ENCODE measurements around the gene SLC6A12.
A peak's percentile ranks its signal among the peaks of the same experiment; 100 is the strongest.
"Not testable (repeated sequence)": the region's sequence is repeated elsewhere in the genome, so short reads cannot be mapped to it uniquely, and the experiment has no call there.

SLC6A12 gene

DNA sequence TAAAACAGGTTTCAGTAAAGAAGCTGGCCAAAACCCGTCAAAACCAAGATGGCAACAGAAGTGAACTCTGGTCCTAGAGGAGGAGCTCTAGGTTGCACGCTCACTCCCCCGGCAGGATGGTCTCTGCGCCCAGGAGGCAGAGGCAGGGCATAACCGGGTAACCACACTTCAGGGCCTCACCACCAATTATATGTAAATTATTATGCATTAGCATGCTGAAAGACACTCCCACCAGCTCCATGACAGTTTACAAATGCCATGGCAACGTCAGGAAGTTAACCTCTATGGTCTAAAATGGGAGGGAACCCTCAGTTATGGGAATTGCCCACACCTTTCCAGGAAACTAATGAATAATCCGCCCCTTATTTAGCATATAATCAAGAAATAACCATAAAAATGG is 20.1 kb upstream of the SLC6A12 start:
- DNase-seq = no peak

DNA sequence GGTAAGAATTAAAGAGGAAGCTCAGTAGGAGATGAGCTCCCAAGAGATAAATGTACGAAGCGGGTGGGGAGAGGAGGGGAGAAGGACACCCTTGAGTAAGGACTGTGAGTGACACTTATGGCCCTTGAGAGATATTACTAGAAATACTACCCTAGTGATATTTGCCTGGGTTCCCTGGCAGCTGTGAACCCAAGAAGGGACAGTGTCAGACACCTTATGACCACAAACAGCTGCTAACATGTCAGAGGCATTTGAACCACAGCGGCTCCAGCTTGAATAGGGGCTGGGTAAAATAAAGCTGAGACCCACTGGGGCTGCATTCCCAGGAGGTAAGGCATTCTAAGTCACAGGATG is 19.6 kb upstream of the SLC6A12 start:
- no peak for DNase-seq

DNA sequence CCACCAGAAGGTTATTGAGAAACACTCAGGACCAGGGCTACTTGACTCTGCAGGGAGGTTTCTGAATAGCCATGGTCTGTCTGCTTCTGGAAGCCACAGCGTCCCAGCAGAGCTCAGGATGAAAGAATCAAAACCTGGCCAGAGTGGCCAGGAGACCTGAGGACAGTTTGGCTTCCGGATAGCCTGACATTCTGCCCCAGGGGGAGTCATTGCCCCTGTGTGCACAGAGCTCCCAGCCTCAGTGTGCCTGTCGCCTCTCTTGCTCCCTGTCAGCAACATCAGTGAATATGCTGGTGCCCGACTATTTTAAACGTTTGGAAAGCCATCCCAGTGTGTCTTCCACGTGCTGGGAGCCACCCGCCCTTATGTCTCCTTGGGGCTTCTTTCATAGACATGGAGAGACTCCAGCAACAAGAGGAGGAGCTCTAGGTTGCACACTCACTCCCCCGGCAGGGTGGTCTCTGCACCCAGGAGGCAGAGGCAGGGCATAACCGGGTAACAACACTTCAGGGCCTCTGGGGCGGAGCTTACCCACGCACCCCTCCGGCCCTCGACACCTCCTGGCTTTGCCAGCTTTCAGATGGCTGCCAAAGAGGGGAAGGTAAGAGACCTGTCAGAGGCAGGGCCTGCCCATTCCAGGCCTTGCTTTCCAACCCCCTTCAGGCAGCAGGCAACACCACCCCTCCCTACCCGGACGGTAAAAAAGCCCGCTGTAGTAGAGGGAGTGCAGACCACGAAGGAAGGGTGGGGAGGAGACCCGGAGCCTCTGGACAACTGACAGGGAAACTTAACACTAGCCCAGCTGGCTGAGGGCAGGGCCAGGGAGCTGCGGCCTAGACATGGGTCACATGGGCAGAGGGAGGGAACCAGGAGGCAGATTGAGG is 19.0 kb upstream of the SLC6A12 start:
- DNase-seq = no peak

DNA sequence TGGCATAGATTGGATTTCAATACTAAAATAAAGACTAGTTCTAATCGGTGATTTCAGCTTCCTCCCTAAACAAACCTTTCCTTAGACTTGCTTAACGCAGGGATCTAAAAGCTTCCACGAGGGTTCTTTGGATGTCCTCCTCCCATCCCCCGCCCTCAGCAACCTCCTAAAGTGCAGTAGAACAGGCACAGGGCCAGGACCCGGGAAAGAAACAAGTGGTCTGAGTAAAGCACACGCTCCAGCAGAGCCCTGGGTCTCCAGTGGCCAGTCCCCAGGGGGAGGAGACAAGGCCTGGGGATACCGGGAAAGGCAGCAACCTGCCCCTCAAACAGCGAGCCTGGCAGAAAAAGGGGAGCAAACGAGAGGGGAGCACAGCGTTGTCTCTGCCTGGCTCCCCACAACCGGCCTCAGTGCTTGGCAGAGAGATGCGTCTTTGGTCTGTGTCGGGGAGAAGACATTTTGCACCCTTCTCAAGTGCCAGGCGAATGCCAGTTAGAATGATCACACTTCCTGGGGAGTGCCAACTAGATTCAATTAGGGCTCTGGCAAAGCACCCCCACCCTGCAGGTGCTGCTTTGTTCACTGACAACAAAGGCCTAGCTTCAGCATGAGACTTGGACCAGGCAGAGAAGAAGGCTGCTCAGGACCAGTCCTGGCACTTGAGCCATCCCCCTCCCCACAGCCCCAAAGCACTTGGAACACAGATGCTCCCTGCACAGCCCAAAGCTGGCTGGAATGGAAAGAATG is 17.1 kb upstream of the SLC6A12 start:
- no peak for DNase-seq

DNA sequence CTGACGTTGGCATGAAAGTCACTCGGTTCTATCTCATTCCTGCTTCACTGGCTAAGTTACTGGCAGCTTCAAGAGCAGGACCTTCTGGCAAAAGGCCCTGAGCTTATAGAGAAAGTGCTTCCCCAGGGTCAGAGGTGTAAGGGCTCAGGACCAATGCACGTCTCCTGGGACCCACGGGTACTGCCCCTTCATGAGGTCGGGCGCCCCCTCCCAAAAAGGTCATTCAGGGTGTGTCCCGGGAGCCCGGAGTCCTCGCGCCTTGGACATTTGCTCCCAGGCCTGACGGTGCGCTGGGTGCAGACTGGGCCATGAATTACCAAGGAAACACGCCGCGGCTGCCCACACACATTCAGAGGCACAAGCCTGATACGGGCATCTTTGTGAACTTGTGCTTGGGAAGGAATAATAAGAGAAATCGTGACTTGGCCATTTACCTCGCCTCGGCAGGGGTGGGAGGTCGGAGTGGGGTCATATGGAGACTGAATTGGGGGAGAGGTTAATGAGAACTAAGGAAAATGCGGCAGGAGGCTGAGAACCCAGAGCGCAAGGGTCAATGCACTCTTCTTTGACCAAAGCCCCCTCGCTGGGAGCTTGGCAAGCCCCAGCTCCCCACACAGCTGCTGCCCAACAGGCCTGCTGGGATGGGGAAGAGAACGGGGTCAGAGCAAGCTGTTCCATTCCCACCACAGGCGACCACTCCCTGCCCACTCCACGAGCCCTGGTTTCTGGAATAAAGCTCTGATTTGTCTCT is 15.7 kb upstream of the SLC6A12 start:
- no peak for DNase-seq

DNA sequence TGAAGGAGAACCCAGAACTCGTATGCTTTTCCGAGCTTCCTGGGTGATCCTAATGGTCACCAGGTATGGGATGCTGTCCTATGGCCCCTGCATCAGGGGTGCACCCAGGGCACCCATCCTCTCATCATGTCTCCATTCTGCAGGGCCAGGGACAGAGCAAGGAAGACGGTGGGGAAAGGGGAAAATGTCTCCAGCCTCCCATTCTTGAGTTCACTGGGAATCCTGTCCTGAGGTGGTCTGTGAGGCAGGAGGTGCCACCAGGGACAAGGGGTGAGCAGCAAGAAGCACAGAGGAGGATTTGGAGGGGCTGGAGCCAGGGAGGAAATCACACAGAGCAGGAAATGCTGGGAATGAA is 14.9 kb upstream of the SLC6A12 start:
- no peak for DNase-seq

DNA sequence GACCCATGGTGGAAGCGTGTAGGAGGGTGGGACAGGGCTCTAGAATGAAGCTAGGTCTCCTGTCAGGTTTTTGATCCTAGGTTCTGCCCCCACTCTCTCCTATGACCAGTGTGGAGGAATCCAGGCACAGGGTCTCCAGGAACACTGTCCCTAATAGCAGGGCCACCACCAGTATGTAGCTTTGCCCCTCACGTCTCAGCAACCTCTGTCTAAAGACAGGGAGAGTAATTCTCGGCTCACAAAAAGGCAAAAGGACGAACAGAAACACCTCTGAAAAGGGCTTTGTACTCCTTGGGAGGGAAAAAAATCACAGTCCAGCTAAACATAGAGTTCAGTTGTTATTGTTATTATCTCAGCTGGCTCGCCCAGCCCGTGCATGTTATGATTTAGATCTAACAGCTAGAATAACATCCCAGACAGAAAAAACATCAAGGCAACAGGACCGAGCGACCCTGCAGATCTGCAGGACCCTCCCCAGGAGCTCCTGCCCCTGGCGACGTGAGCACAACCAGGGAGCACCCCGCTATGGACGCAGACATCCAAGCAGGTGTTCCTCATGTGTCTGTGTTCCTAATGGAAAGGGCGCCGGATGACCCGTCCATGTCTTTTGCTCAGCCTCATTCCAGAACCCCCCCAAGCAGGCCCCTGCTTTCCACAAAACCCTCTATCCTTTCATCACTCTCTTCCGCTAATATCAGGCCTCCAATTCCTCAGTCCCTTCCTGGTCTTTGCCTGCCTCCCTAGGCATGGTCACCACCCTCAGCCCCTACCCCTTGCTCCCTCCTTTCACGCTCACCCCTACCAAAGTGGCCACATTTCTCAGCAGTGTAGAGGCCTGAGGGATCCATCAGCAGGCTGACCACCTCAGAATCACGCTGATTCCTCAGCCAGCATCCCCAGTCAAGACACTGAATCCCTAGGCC is 14.2 kb upstream of the SLC6A12 start:
- DNase-seq = no peak

DNA sequence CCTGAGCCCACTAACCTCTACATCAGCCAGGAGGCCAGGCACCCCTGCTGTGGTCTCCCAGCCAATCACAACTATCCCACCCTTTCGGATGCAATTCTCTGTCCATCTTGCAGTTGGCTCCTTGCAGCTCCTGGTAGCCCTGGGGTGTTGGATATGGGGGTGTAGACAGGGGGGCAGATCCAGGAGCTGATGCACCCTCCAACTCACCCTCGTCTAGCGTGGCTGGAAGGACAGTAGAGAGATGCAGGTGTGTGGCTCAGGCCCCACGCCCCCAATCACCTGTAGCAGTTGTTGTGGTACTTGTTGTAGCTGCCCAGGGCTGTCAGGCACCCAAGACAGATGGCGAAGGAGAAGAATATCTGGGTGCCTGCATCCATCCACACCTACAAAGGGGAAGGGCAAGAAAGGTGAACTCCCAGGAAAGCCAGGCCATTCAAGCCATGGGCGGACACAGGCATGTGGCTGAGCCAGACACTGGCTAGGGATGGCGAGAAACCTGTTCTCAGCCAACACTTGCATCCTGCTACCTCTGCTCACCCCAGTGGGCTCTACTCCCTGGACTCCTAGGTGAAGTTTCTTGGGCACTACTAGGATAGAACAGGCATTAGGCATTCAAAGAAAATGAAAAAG is 13.4 kb upstream of the SLC6A12 start:
- DNase-seq = no peak

DNA sequence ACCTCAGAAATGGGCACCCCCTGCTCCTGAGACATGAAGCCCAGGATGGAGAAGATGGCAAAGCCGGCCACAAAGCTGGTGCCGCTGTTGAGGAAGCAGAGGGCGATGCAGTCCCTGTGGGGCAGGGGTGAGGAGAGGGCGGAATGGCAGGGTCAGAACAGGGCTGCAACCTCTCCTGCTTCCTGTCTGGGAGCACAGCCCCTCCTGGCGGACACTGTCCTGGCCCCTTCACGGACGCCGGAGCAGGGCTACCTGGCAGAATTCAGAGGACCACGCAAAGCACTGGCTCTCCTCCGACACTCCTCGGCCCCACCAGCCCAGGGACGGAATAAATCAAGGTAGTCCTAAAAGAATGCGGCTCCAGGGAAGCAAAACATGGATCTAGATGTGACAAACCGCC is 12.4 kb upstream of the SLC6A12 start:
- DNase-seq = no peak

DNA sequence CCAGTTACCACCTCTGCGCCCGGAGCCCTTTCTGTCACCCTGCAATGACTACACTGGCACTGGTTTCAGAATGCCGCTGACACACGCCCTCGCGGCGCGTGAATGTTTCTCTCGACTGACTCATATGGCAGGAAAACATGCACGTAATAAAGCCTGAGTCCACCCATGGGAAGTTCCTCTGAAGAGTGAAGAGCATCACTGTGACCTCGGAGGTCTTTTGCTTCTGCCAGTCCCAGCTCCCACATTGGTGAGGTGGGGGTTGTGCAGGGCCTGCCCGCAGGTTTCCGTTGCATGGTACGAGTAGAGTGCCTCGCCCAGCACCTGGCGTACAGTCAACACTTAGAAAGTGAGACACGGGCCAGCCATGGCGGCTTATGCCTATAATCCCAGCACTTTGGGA is 11.1 kb upstream of the SLC6A12 start:
- DNase-seq = no peak

DNA sequence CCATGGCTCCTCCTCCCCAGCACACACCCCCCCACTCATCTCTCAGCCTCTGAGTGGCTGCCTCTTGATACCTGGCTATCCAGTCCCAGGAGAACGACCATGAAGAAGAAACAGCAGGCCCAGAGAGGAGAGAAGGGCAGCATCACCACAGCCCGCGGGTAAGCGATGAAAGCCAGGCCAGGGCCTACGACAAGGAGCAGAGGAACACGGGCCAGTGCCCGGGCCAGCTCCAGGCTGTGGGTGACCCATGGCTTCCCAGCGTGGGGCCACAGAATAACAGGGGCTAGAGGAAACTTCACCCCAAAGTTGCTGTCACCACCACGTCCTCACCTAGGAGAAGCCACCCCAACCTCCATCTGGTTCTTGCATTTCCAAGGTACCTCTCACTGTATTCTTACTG is 10.4 kb upstream of the SLC6A12 start:
- DNase-seq = no peak

DNA sequence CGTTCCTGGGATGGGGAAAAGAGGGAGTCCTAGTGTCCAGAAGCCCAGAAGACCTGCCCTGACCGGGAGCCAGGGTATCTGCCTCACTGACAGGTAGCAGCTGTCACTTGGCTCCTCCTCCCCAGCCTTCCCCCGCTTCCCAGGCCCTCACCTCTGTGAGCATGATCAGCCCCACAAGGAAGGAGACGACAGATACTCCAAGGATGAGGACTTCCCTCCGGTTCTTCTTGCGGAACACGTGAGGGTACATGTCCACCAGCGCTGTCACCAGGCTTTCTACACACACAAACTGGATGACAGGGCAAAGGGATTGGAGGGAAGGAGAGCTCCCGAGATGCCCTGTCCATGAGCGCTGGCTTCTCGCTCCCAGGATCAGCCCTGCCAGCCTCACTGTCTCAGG is 9.9 kb upstream of the SLC6A12 start:
- DNase-seq = no peak

DNA sequence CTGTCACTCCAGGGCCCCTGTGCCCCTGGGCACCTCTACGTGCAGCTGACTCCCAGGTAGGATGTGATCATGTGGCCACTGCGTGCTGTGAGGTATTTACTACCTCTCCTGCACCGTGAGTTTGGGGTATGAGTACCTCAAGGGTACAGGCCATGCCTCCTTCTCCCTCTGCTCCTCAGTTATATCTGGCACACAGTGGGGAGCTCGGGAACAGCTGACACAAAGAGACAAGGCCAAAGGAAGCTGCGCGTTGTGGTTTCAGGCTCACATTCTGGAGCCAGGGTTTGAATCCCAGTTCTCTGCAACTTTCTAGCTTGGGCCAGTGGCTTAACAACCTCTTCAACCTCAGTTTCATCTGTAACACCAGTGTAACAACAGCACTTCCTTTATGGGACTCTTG is 7.8 kb upstream of the SLC6A12 start:
- no peak for DNase-seq

DNA sequence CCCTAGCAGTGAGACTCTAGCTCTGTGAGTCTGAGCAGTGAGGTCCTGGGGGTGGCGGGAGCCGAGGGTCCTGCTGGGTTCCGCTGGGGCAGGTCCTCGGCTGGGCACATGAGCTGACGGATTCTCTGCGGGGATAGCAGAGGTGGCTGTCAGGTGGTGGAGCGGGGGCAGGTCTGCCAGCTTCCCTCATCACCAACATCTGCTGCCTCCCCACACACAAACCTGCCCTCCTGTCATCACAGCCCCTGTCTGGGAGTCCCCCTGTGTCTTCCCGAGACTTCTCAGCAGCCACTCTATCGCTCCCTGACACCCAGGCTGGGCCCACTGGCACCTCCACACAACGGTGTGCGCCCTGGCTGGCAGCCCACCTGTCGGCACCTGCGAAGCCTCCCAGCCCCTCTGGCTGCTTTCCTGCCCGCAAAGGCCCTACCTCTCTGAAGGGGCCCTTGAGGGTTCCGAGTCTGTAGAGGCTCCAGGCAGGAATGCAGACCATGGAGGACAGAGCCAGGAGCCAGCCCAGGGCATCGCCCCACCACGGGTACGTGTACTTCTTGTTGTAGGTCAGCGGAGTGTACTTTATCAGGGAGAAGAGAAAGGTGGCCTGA is 7.1 kb upstream of the SLC6A12 start:
- DNase-seq = no peak

DNA sequence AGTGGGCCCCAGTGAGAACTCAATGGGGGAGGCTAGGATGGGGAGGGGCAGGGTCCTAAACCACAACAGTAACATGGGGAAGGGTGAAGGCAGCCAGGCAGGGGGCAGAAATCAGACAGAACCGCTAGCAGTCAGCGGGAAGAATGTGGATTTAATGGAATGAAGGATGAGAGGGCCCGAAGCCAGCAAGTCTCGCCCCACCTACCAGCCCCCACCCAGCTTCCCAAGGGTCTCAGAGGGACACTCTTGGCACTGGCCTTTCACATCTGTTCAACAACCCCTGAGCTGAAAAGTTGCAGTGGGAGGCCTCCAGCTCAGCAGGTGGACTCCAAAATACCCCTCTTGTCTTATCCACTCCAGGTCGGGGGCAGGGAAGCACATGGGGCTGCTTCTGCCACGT is 6.5 kb upstream of the SLC6A12 start:
- DNase-seq = no peak

DNA sequence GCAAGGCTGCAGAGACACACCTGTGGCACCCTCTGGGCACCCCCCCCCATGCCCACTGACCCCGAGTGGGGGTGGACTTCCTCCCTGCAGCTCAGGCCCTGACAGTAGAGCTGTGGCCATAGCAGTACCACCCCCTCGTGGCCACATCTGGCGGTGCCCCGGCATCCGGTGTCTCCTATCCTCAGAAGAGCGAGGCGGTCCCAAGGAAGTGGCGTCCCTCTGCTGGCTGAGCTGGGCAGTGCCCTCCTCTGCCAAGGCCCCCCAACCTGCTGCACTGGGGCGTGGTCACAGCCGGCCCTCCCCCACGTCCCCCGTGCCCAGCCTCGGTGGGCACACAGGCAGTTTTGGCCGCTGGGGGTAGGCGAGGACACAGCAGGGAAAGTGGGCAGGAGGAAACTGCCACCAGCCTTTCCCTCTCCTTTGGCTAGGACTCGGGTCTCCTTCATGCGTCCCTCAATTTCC is 6.0 kb upstream of the SLC6A12 start:
- peak; percentile 46 for DNase-seq

DNA sequence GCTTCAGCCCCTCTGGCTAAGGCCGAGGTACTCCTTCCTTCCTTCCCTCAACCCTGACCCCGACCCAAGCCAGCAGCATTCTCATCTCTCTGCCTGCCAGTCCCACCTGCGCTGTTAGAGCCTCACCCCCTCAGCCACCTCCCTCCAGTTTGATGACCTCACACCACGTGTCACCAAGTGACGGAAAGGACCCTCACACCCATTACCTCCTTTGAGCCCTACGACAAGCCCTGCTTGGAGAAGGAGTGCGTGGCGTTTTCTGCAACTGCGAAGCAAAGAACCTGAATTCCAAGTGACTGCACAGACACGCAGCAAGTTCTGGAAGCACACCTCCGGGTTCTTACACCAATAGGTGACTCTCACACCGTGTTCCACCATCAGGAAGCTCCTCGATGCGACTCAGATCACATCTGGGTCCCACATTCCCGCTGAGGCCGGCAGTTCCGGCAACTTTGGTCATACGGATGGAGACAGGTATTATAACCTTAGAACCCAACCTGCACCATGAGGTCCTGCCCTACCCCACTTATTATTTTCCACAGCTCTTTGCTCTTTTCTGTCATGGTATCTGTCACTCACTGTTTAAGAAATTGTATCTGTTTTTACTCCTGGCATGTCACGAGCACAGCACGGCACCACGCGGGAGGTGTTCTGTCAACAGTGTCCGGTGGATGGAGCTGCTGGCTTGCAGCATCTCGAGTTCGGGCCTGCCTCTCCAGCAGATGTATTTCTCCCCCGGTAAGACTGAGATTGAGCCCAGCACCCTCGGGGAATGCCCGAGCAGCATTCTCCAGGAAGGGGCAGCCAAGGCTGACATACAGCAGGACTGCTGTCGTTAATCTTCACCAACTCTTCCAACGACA is 5.0 kb upstream of the SLC6A12 start:
- no peak for DNase-seq

DNA sequence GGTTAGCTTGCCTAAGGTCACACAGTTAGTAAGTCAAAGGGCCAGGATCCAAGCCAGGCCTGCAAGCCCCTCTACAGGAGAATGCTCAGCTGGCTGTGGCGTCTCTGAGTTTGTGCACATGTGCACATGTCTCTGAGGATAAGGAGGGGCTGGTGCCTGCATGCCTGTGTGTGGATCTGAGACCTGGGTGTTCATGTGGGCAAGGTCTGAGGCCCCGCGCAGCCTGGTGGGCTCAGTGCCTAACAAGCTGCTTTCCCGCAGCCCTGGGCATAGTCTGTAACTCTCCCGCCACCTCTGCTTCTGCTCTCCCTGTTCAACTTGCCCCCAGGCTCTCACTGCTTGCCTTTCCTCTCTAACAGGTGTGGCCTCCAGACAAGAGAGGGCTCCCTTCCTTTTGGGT is 4.3 kb upstream of the SLC6A12 start:
- DNase-seq = no peak

DNA sequence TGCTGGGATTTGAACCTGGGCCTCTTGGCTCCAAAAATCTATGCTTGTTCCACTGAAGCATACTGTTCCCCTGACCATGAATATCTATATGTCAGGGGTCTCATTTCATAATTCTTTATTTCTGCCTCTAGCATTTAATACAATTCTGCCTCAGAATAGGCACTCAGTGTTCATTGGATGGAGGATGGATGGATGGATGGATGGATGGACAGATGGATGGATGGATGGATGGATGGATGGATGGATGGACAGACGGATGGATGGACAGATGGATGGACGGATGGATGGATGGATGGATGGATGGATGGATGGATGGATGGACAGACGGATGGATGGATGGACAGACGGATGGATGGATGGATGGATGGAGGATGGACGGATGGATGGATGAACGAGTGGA is 3.1 kb upstream of the SLC6A12 start:
- DNase-seq = not testable (repeated sequence)

DNA sequence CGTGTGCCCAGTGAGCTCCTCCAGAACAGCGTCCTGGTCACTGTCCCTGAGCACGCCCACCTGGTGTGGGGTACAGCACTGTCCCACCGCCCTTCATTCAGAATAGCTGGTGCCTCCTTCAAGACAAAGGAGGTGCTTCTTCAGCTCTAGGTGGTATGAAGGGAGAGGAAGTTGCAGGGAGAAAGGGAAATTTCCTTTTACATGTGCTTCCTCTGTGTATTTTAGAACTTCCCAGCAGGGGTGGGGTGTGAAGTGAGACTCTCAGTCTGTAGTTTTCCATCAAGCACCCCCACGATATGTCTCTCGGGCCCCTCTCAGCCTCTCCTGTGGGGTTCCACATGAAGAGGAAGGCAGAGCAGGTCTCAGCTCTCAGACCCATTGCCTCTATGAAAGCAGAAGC is 1.2 kb upstream of the SLC6A12 start:
- DNase-seq = no peak

DNA sequence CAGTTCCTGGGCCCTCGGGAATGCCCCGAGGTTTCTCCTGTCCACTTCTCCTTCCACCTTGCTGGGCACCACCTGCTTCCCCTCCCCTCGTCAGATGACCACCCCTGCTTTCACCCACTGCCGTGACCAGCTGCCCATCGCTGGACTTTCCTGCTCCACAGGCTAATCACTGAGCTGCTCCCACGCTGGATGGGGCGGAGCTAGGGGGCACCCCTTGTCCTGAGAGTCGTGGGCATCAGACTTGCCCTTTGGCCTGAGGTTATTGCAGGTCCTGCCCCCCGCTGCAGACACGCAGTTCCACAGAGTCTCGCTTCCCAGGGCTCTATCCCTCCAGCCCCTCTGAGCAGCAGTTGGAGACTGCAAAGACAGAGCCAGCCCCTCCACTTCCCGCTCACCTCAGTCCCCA is 427 bp downstream of the SLC6A12 start:
- no peak for DNase-seq
